ENCODE data around the gene SLC36A3. TPM values are rescaled to one million over a fixed set of nuclear protein-coding genes. Genes with fewer than 3 reads are reported as not detected.

The SLC36A3 gene
- total and polyA plus RNA-seq, 5 experiments from 2014 or later = not detected

GRCh38 chr5:151295791-151296477 lies 7.6 kb downstream of the SLC36A3 start:
- H3K4me1 Mint-ChIP-seq = peaks cover 0 to 1% (median 0%) of the 10 kb centered on the region in 4 donors
- POLR2A ChIA-PET = no interaction called here

GRCh38 chr5:151295138-151295537 lies 8.4 kb downstream of the SLC36A3 start:
- H3K36me3 Mint-ChIP-seq = no peaks in the 10 kb centered on the region
- H3K4me1 Mint-ChIP-seq = peaks cover 0 to 1% (median 0%) of the 10 kb centered on the region in 4 donors
- H3K4me3 Mint-ChIP-seq = no peak overlapping the region
- no peak overlapping the region for H3K27ac Mint-ChIP-seq
- POLR2A ChIA-PET = no interaction called here
- peaks cover 4 to 13% (median 8%) of the 10 kb centered on the region in 5 donors for H3K27me3 Mint-ChIP-seq
- no peak for DNase-seq
- no peak for ATAC-seq
- no peaks in the 10 kb centered on the region for H3K9me3 Mint-ChIP-seq

More at GRCh38 chr5:151295791-151296477, 7.6 kb downstream of the SLC36A3 start:
- no peak overlapping the region for H3K4me3 Mint-ChIP-seq
- no peak for ATAC-seq
- peak overlapping the region in 1 of 10 donors; percentile 27 for H3K27ac Mint-ChIP-seq
- peaks cover 4 to 17% (median 8%) of the 10 kb centered on the region in 5 donors for H3K27me3 Mint-ChIP-seq
- H3K36me3 Mint-ChIP-seq = no peaks in the 10 kb centered on the region
- no peak for DNase-seq
- no peaks in the 10 kb centered on the region for H3K9me3 Mint-ChIP-seq

GRCh38 chr5:151293624-151294023 lies 9.9 kb downstream of the SLC36A3 start:
- Mint-ChIP-seq H3K4me3 (no peak overlapping the region), H3K27me3 (peaks cover 4 to 9% (median 6%) of the 10 kb centered on the region in 5 donors)
- ATAC-seq = no peak

GRCh38 chr5:151288180-151288579 lies 15.4 kb downstream of the SLC36A3 start:
- Mint-ChIP-seq H3K4me3 (no peak overlapping the region), H3K9me3 (no peaks in the 10 kb centered on the region), H3K36me3 (no peaks in the 10 kb centered on the region), H3K27me3 (peaks cover 0 to under 1% (median 0%) of the 10 kb centered on the region in 5 donors), H3K4me1 (peaks cover 0 to 2% (median 0%) of the 10 kb centered on the region in 4 donors), H3K27ac (no peak overlapping the region)
- no peak for DNase-seq
- POLR2A ChIA-PET = no interaction called here
- ATAC-seq = no peak

More at GRCh38 chr5:151293624-151294023, 9.9 kb downstream of the SLC36A3 start:
- no peaks in the 10 kb centered on the region for H3K36me3 Mint-ChIP-seq
- no peak for DNase-seq
- POLR2A ChIA-PET = no interaction called here
- H3K9me3 Mint-ChIP-seq = no peaks in the 10 kb centered on the region
- H3K4me1 Mint-ChIP-seq = peaks cover 0 to 1% (median 0%) of the 10 kb centered on the region in 4 donors
- H3K27ac Mint-ChIP-seq = no peak overlapping the region

- DNase-seq = no peak
- H3K36me3 Mint-ChIP-seq = no peaks in the 10 kb centered on the region
- peaks cover 0 to 2% (median 0%) of the 10 kb centered on the region in 5 donors for H3K27me3 Mint-ChIP-seq
- peaks cover 0 to 2% (median 0%) of the 10 kb centered on the region in 4 donors for H3K4me1 Mint-ChIP-seq
- H3K9me3 Mint-ChIP-seq = no peaks in the 10 kb centered on the region
- no peak for ATAC-seq
- POLR2A ChIA-PET = no interaction called here
- no peak overlapping the region for H3K4me3 Mint-ChIP-seq
- H3K27ac Mint-ChIP-seq = no peak overlapping the region
Observed at GRCh38 chr5:151286246-151286645, 17.3 kb downstream of the SLC36A3 start.

GRCh38 chr5:151285683-151286082 lies 17.9 kb downstream of the SLC36A3 start:
- Mint-ChIP-seq H3K9me3 (no peaks in the 10 kb centered on the region), H3K27me3 (peaks cover 0 to 6% (median 0%) of the 10 kb centered on the region in 5 donors), H3K4me1 (peaks cover 0 to 2% (median 0%) of the 10 kb centered on the region in 4 donors), H3K36me3 (no peaks in the 10 kb centered on the region), H3K4me3 (no peak overlapping the region), H3K27ac (no peak overlapping the region)
- DNase-seq (no peak), ATAC-seq (no peak)
- POLR2A ChIA-PET = no interaction called here

- H3K27me3 Mint-ChIP-seq = peaks cover 0 to 6% (median 0%) of the 10 kb centered on the region in 5 donors
- POLR2A ChIA-PET = no interaction called here
- H3K4me3 Mint-ChIP-seq = no peak overlapping the region
- peaks cover 0 to 2% (median 0%) of the 10 kb centered on the region in 4 donors for H3K4me1 Mint-ChIP-seq
- H3K36me3 Mint-ChIP-seq = peaks cover 0 to 3% (median 0%) of the 10 kb centered on the region in 3 donors
- H3K27ac Mint-ChIP-seq = no peak overlapping the region
- ATAC-seq = no peak
- no peak for DNase-seq
- H3K9me3 Mint-ChIP-seq = no peaks in the 10 kb centered on the region
Observed at GRCh38 chr5:151284392-151284967, 19.1 kb downstream of the SLC36A3 start.

GRCh38 chr5:151283120-151283825 lies 20.3 kb downstream of the SLC36A3 start:
- DNase-seq (no peak), ATAC-seq (no peak)
- no peak overlapping the region for H3K27ac Mint-ChIP-seq
- H3K27me3 Mint-ChIP-seq = peaks cover 0 to 6% (median 0%) of the 10 kb centered on the region in 5 donors
- H3K4me3 Mint-ChIP-seq = no peak overlapping the region
- peaks cover 0 to 3% (median 0%) of the 10 kb centered on the region in 3 donors for H3K36me3 Mint-ChIP-seq
- peaks cover 0 to 1% (median 0%) of the 10 kb centered on the region in 4 donors for H3K4me1 Mint-ChIP-seq
- no peaks in the 10 kb centered on the region for H3K9me3 Mint-ChIP-seq
- POLR2A ChIA-PET = interaction anchor here (0.6 kb wide), 1 partner anchor 167 kb away, joined by 3 read pairs; no protein-coding TSS in a partner anchor

- POLR2A ChIA-PET = no interaction called here
Observed at GRCh38 chr5:151281001-151281639, 22.4 kb downstream of the SLC36A3 start.

GRCh38 chr5:151280443-151280842 lies 23.1 kb downstream of the SLC36A3 start:
- no peaks in the 10 kb centered on the region for H3K9me3 Mint-ChIP-seq
- H3K27me3 Mint-ChIP-seq = peaks cover 0 to 6% (median 0%) of the 10 kb centered on the region in 5 donors
- peaks cover 0 to 4% (median 0%) of the 10 kb centered on the region in 3 donors for H3K36me3 Mint-ChIP-seq
- ATAC-seq (no peak), DNase-seq (no peak)
- no peak overlapping the region for H3K27ac Mint-ChIP-seq
- H3K4me1 Mint-ChIP-seq = no peaks in the 10 kb centered on the region
- POLR2A ChIA-PET = no interaction called here
- no peak overlapping the region for H3K4me3 Mint-ChIP-seq

More at GRCh38 chr5:151281001-151281639, 22.4 kb downstream of the SLC36A3 start:
- H3K27ac Mint-ChIP-seq = no peak overlapping the region
- ATAC-seq (no peak), DNase-seq (no peak)
- H3K4me3 Mint-ChIP-seq = no peak overlapping the region
- peaks cover 0 to 6% (median 0%) of the 10 kb centered on the region in 5 donors for H3K27me3 Mint-ChIP-seq
- no peaks in the 10 kb centered on the region for H3K9me3 Mint-ChIP-seq
- H3K36me3 Mint-ChIP-seq = peaks cover 0 to 4% (median 0%) of the 10 kb centered on the region in 3 donors
- H3K4me1 Mint-ChIP-seq = no peaks in the 10 kb centered on the region

GRCh38 chr5:151278845-151279244 lies 24.7 kb downstream of the SLC36A3 start:
- DNase-seq = no peak
- Mint-ChIP-seq H3K9me3 (no peaks in the 10 kb centered on the region), H3K4me1 (no peaks in the 10 kb centered on the region), H3K27me3 (peaks cover 0 to 6% (median 0%) of the 10 kb centered on the region in 5 donors), H3K4me3 (no peak overlapping the region), H3K27ac (no peak overlapping the region), H3K36me3 (peaks cover 0 to 4% (median 0%) of the 10 kb centered on the region in 3 donors)
- POLR2A ChIA-PET = no interaction called here
- no peak for ATAC-seq

GRCh38 chr5:151275803-151276202 lies 27.8 kb downstream of the SLC36A3 start:
- peak overlapping the region in 1 of 10 donors; percentile 40 for H3K27ac Mint-ChIP-seq
- DNase-seq (no peak), ATAC-seq (no peak)
- POLR2A ChIA-PET = no interaction called here
- H3K9me3 Mint-ChIP-seq = no peaks in the 10 kb centered on the region
- peaks cover 0 to 4% (median 0%) of the 10 kb centered on the region in 3 donors for H3K36me3 Mint-ChIP-seq
- H3K27me3 Mint-ChIP-seq = no peaks in the 10 kb centered on the region
- H3K4me1 Mint-ChIP-seq = no peaks in the 10 kb centered on the region
- no peak overlapping the region for H3K4me3 Mint-ChIP-seq
